Choroid plexus epithelial cell (primary cell): ENCODE results near the gene RAB40C.

Experiments used
- DNase-seq: peaks from one replicate; pipeline ENCODE4 v3.0.0-alpha.2; 2010; ENCODE audit warnings: low read depth
- H3K4me3 ChIP-seq: 2 replicates; pipeline ENCODE4 v1.5.1; 2011; ENCODE audit warnings: low read depth, mild to moderate bottlenecking, control low read depth, low read length, moderate library complexity
- CTCF ChIP-seq: conservative IDR thresholded peaks from 2 replicates; pipeline ENCODE4 v1.5.1; 2011; ENCODE audit warnings: low read depth, mild to moderate bottlenecking, control low read depth, inconsistent platforms, low read length, moderate library complexity

RAB40C gene, protein sequence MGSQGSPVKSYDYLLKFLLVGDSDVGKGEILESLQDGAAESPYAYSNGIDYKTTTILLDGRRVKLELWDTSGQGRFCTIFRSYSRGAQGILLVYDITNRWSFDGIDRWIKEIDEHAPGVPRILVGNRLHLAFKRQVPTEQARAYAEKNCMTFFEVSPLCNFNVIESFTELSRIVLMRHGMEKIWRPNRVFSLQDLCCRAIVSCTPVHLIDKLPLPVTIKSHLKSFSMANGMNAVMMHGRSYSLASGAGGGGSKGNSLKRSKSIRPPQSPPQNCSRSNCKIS

GRCh38 chr16:589658-590187 lies at the start of gene RAB40C:
TSS of gene RAB40C (plus strand) at chr16:590066. CDS start at chr16:590292, 226 bp downstream.
- peak; percentile 23 for TF ChIP-seq CTCF
- peak within 1 kb of the TSS; percentile 93 for H3K4me3 ChIP-seq
- DNase-seq = peak; percentile 99

DNA sequence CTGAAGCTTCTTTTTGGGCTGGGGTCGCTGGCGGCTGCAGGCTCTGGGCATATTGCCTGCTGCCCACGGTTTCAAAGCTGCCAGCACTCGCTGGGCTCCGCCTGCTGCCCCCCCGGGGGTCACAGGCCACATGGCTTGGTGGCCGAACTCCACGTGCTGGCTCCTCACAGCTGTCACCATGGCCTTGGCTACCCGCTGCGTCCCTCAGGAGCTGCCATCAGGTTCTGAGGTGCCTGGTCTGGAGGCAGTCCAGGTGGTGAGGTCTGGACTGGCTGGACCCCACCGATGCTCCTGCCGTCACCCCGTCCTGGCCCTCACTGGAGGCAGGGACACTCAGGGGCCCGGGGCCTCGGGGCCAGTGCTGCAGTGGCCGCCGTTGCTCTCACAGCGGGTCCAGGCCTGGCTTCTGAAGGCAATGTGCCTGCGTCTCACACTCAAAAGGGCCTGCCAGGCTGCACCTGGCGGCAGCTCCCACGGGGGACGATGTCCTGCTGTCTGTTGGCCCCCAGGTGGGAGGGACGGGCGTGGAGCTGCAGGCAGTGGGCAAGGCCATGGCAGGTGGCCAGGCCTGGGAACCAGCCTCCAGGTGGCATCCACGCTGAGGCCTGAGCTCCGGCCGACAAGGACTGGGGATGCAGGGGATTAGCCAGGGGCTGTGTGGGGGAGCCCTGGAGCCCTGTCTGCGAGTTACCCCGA lies 49.1 kb upstream of the RAB40C start:
- no peak overlapping the region for H3K4me3 ChIP-seq
- TF ChIP-seq CTCF = no peak
- no peak for DNase-seq

GRCh38 chr16:543301-544164 lies 46.3 kb upstream of the RAB40C start:
- TF ChIP-seq CTCF = no peak
- no peak overlapping the region for H3K4me3 ChIP-seq
- no peak for DNase-seq

DNA sequence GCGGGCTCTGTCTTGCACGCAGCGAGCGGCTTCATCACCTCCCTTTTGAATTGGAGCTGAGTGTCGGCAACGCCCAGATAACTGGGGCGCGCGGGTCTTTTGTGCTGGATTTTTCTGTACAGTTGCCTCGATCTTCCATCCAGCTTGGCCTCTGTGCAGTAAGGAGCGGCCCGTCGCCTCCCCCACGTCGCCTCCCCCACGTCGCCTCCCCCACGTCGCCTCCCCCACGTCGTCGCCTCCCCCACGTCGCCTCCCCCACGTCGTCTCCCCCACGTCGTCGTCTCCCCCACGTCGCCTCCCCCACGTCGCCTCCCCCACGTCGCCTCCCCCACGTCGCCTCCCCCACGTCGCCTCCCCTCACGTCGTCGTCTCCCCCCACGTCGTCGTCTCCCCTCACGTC lies 45.3 kb upstream of the RAB40C start:
- DNase-seq = no peak
- H3K4me3 ChIP-seq = no peak overlapping the region
- no peak for TF ChIP-seq CTCF

DNA sequence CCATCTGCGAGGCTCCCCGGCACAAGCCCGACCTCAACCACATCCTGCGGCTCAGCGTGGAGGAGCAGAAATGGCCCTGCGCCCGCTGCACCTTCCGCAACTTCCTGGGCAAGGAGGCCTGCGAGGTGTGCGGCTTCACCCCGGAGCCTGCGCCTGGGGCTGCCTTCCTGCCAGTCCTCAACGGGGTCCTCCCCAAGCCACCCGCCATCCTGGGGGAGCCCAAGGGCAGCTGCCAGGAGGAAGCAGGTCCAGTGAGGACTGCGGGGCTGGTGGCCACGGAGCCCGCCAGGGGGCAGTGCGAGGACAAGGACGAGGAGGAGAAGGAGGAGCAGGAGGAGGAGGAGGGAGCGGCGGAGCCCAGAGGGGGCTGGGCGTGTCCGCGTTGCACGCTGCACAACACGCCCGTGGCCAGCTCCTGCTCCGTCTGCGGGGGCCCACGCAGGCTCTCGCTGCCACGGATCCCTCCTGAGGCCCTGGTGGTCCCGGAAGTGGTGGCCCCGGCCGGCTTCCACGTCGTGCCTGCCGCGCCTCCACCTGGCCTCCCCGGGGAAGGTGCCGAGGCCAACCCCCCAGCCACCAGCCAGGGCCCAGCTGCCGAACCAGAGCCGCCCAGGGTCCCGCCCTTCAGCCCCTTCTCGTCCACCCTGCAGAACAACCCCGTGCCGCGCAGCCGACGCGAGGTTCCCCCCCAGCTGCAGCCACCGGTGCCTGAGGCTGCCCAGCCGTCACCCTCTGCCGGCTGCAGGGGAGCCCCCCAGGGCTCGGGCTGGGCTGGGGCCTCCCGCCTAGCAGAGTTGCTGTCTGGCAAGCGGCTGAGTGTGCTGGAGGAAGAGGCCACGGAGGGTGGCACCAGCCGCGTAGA lies 42.7 kb upstream of the RAB40C start:
- TF ChIP-seq CTCF = peak; percentile 44
- H3K4me3 ChIP-seq = no peak overlapping the region
- no peak for DNase-seq

DNA sequence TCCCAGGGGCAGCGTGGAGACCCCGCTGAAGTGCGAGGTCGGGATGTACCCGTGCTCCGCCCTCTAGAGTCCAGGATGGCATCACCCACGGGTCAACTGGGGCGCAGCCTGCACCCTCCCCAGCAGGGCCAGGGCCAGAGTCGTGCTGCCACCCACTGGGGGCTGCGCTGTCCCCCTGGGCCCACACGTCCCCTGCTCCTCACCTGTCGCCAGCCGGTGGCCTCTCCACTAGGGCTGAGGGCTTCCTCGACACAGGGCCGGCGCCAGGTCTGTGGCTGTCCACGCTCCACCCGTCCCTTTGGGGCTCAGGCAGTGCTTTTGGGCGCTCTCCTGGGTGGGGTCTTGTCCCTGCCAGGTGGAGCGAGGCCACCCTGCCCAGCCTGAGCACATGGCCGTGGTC lies 41.3 kb upstream of the RAB40C start:
- no peak for TF ChIP-seq CTCF
- DNase-seq = no peak
- no peak overlapping the region for H3K4me3 ChIP-seq
